Suppressor macrophage (primary cell): ENCODE results near the gene ZNF710.

Experiments used
- DNase-seq, 4 experiments: peaks; one replicate each; pipeline ENCODE4 v3.0.0-alpha.2; 2020 to 2022

The ZNF710 gene

GRCh38 chr15:90018216-90018831 lies 17.2 kb downstream of the ZNF710 start:
- no peak for DNase-seq

- DNase-seq, result no peak
Measured at GRCh38 chr15:90019611-90020010, 18.5 kb downstream of the ZNF710 start.

- DNase-seq, result peak; percentile 87 to 95 (median 92)
Measured at GRCh38 chr15:90020021-90020735, 19.1 kb downstream of the ZNF710 start.

DNA sequence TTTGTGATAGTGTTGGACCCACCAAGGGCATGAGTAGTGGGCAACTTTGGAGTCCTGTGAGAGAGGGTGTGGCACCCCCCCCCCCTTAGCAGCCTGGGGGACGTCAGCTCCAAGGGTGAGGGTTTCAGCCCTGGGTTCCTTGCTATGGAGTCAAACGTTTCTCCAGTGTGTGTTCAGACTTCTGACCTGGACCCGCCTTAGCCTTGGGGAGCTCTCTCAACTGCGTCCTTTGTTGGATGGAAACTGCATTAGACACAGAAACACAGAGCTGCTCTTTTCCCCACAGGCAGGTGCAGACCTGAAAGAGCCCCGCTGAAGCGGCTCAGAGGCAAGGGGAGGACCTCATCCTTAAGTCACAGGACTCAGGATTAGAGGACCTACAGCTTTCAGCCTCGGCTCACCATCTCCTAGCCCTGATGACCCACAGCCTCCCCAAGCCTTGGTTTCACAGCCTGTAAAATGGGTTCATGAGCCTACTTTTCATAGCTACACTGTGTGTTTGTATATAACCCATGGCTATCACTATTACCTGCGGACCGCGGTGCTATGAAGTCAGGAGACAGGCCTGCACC lies 19.9 kb downstream of the ZNF710 start:
- DNase-seq, result no peak

DNA sequence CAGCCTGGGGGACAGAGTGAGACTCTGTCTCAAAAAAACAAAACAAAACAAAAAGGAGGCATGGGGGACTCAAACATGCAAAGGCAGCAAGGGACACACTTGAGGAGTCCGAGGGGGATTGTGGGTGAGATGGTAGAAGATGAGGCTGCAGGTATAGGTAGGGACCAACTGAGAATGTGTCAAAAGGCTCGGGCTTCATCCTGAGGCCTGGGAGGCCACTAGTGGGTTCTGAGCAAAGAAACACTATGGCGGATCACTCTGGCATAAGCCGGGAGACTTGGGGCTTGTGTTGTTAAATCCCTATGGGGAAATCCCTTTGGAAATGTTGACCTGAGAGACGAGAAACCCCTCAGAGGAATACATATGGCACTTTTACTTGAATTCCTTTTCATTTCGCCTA lies 21.2 kb downstream of the ZNF710 start:
- peak in 1 of 4 experiments; percentile 1 for DNase-seq

DNA sequence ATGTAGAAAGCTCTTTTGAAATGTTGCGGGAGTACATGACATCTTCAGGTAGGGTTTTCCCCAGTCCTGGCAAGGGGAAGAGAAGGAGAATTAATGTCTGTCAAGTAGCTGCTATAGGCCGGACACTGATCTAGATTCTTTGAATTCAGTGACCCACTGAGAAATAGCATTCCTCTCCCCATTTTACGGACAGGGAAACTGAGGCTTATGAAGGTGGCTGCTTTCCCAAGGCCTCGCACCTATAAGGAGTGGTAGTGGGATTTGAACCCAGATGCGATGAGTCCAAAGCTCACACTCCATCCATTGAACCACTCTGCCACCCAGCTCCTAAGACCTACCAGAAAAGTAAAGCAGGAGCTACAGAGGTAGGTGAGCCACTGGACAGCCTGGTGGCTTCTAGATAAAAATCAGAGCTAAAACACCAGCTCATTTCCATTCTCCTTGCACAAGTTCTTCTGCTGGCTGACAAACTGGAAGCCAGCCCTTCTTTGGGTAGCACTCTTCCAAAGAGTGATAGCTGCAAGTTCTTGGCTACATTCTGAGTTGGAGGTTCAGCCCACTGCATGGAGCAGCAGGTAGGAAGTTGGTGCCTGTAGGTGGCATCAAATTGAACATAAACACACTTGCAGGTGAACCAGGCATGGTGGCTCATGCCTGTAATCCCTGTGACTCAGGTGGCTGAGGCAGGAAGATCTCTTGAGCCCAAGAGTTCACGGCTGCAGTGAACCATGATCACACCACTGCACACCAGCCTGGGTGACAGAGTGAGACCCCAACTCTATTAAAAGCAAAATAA lies 22.0 kb downstream of the ZNF710 start:
- DNase-seq, result no peak

- DNase-seq, result no peak
Measured at GRCh38 chr15:90024406-90024805, 23.3 kb downstream of the ZNF710 start.

- DNase-seq, result no peak
Measured at GRCh38 chr15:90025489-90026033, 24.4 kb downstream of the ZNF710 start.

GRCh38 chr15:90028376-90028944 lies 27.3 kb downstream of the ZNF710 start:
- peak in 2 of 4 experiments; percentile 34 to 40 for DNase-seq

- no peak for DNase-seq
Measured at GRCh38 chr15:90029024-90029423, 27.9 kb downstream of the ZNF710 start.

- peak in 3 of 4 experiments; percentile 29 to 52 (median 38) for DNase-seq
Measured at GRCh38 chr15:90030376-90030775, 29.3 kb downstream of the ZNF710 start.

DNA sequence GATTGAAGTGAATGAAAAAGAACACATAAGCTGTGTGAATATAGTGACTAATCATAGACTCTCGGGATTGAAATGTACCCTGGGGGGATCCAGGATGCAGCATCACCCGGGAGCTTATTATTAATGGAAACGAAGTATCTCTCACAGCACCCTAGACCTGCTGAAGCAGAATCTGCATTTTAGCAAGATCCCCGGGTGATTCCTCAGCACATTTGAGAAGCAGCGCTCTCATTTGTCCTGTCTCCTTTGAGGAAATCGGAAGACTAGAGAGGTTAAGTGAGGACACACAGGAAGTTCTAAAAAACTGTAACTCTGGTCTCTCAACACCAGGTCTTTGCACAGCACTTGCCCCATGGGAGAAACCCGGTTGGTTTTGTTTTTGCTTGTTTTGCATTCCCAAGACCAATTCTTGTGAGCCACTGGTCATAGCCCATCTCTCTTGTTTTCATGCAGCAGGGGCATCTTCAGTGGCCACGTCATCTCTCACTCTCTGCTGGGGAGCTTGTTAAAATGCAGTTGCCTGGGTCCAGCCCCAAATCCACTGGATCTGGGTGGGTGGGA lies 30.2 kb downstream of the ZNF710 start:
- DNase-seq, result peak; percentile 86 to 96 (median 90)

DNA sequence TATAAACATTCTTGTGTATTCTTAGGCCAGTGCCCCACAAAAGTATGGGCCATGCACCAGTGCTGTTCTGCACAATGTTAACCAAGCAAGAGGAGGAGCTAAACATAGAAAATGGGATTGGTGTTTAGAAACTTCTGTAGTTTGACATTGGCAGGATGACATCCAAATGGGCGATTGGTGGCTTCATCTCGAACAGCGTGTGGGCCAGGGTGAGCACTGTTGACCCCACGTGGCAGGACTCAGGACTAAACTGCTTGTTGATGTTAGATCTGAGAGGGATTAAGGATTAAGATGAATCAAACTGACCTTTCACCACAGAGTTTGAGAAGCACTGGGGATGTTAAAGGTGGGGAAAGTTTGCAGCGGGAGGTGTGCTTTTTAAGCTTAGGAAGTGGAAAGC lies 31.9 kb downstream of the ZNF710 start:
- no peak for DNase-seq

DNA sequence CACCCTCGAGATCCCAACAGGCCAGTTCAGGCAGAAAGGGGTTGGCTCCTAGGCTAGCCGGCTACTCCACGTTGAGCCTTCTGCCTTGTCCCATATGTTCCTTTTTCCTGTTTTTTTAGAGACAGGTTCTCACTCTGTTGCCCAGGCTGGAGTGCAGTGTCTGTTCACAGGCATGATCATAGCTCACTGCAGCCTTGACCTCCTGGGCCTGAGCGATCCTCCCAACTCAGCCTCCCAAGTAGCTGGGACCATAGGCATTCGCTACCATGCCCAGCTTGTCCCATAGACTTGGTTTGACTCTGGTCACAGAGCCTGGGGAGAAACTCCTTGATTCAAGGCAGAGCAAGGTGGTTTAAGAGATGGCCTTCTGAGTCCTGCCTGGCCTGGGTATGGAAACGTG lies 32.3 kb downstream of the ZNF710 start:
- DNase-seq, result no peak

DNA sequence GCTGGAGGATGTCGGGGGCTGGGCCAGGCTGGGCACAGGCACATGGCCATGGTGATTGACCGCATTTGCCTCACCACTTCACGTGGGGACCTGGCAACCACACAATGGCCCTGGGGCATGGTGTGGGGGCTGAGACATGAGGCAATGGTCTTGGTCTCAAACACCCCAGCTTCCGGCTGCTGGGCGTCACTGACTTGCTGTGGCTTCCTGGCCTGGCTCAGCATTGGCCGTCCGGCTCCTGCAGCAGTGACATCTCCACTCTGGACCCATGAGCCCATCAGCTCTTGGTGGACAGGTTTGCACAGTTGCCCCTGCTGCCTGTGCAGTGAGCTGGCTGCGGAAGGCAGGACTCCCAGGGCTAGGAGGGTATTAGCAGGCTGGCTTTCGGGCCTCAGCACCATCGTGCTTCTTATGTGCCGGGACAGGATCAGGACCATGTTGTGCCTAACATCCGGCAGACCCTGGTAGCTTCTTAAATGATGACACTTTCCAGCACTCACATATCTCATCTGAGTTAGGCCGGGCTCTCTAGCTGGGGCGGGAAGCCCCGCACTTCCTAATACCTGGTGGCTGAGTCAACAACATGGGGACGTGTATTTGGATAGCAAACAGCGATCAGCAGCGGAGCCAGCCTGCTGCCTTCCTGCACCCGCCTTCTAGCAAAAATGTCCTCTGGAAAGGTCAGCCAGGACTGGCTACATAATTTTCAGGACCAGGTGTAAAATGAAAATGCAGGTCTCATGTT lies 34.1 kb downstream of the ZNF710 start:
- peak; percentile 96 to 98 (median 96) for DNase-seq

DNA sequence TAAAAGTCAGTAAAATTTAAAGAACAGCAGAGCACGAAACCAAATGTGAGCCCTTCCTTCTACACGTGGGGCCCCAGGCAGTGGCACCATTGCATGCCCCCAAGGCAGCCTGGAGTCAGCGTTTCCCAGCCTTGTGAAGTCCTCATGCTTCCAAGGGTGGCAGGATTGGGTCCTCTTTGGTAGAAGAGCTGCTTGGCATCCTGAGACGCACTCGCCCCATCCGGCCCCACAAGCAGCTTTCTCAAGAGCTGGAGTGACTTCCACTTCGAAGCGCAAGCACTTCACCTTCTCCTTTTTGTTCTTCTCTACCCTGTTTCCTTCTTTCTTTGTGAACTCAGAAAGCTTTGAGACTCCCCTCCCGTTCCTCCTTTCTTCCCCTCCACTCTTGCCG lies 34.7 kb downstream of the ZNF710 start:
- DNase-seq, result peak; percentile 89 to 94 (median 92)

- no peak for DNase-seq
Measured at GRCh38 chr15:90036343-90036742, 35.2 kb downstream of the ZNF710 start.

DNA sequence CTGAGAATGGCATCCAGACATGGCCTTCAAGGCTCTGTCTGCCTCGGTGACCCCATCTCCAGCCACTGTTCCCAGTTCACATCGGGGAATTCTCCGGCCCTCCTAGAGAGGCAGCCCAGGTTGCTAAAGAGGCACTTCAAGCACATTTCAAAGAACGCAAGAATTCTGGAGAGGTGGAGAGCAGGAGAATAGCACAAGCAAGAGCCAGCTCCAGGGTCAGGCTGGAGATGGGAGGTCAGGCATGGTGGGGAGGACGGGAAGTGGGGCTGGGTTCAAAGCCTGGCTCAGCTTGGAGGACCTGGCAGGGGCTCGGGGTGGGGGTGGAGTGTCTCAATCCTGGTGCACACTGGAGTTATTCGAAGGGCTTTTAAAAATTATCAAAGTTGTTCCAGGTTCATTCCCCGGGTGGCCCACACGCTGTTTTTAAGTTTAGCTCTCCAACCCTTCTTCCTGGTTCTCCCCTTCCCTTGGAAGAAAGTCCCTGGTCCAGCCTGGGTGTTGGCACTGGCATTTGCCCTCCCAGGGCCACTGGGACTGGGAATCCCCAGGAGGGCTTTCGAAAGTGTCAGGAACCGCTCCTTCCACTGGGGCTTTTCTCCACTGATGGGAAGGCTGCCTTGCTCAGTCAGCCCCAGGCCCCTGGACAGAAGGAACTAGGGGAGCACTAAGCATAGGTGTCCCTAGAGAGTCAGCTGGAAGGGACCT lies 35.8 kb downstream of the ZNF710 start:
- DNase-seq, result peak in 2 of 4 experiments; percentile 30 to 42

GRCh38 chr15:90037511-90037860 lies 36.4 kb downstream of the ZNF710 start:
- no peak for DNase-seq

- DNase-seq, result peak; percentile 57 to 74 (median 68)
Measured at GRCh38 chr15:90037961-90038631, 37.0 kb downstream of the ZNF710 start.
